ENCODE measurements around the gene METTL3.

The METTL3 gene

DNA sequence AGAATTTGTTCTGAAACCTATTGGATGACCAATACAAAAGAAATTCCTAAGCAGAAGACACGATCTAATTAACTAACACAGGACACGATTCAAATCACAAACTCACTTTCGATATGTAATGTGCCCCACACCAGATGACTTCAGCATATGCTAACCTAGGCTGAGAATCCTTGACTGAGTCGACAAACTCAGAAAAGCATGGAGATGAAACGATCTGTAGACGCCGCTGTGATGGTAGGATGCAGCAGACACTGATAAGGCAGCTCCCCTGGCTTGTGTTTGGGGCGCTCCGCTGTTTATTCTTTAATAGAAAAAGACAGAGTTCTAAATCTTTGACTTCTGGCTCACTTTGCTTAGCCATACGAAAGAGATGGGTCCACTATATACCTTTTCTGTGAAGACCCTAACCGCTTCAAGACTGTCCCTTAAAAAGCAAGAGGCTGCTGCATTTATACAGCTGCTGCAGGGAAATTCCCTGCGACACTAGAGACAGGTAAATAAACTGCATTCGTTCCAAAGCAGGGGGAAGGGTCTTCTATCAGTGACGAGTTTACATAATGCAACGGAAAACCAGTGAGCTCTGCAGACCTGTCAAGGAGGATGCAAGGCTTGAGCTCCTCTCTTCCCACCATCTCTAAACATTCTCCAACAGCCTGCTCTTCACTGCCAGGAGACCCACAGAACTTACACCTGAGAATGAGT lies 56.1 kb downstream of the METTL3 start:
- DNase-seq (ENCODE audit: low read depth) = no peak
- peak overlapping the region; percentile 67 for H3K4me3 ChIP-seq (ENCODE audit: low read depth, low read length)
- in situ Hi-C loops (cut with HindIII; ENCODE audit: low sequenced_read_pairs) = no loop called here
- TF ChIP-seq, protein P1, sequence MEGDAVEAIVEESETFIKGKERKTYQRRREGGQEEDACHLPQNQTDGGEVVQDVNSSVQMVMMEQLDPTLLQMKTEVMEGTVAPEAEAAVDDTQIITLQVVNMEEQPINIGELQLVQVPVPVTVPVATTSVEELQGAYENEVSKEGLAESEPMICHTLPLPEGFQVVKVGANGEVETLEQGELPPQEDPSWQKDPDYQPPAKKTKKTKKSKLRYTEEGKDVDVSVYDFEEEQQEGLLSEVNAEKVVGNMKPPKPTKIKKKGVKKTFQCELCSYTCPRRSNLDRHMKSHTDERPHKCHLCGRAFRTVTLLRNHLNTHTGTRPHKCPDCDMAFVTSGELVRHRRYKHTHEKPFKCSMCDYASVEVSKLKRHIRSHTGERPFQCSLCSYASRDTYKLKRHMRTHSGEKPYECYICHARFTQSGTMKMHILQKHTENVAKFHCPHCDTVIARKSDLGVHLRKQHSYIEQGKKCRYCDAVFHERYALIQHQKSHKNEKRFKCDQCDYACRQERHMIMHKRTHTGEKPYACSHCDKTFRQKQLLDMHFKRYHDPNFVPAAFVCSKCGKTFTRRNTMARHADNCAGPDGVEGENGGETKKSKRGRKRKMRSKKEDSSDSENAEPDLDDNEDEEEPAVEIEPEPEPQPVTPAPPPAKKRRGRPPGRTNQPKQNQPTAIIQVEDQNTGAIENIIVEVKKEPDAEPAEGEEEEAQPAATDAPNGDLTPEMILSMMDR (IDR thresholded peaks at IDR 0.05; ENCODE audit: low read depth, low read length, missing control alignments) = no peak

DNA sequence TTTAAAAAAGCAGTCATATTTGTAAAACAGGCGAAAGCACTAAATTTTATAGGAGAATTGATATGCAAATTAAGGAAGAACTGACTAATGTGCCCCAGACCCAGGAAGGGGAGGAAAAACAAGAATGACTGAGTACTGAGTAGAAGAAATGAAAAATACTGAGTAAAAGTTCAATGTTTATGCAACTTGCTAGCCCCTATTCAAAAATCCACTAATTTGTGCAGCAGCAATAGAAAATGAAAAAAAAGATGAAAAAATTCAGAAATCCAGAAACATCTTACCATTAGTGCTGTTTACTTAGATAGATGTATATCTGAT lies 61.3 kb downstream of the METTL3 start:
- TF ChIP-seq, protein P1 (IDR thresholded peaks at IDR 0.05; ENCODE audit: low read depth, low read length, missing control alignments) = no peak
- no peak for DNase-seq (ENCODE audit: low read depth)
- H3K4me3 ChIP-seq (ENCODE audit: low read depth, low read length) = no peak overlapping the region
- in situ Hi-C loops (cut with HindIII; ENCODE audit: low sequenced_read_pairs) = no loop called here

Data from astrocyte of the cerebellum (primary cell).